ENCODE data around the gene WDFY4. TPM values are rescaled to one million over a fixed set of nuclear protein-coding genes. Genes with fewer than 3 reads are reported as not detected.

WDFY4 gene
- total and polyA plus RNA-seq, 9 of the 15 experiments (the other 6 are each of a cell fraction or from before 2014, with no cell fraction given), result 0.01 to 0.02 (median 0.01) TPM; not detected in 6

DNA sequence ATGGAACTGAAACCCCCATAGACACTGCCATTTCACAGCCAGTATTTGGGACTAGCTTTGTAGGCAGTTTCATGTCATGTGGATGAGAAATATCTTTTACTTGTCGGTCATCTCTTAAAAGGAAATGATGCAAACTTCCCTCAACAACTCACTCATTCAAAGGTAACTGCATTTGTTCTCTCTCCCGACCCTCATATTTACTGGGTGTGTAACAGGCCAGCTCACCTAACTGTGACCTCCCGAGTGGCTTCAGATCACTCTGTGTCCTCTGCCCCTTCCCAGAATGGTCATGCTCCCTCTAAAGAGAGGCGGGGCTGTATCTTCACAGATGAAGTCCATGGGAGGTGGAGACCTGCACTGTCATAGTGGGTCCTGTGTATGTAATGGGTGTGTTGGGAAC is 240.3 kb downstream of the WDFY4 start (continued):
- TF ChIP-seq, protein P1, sequence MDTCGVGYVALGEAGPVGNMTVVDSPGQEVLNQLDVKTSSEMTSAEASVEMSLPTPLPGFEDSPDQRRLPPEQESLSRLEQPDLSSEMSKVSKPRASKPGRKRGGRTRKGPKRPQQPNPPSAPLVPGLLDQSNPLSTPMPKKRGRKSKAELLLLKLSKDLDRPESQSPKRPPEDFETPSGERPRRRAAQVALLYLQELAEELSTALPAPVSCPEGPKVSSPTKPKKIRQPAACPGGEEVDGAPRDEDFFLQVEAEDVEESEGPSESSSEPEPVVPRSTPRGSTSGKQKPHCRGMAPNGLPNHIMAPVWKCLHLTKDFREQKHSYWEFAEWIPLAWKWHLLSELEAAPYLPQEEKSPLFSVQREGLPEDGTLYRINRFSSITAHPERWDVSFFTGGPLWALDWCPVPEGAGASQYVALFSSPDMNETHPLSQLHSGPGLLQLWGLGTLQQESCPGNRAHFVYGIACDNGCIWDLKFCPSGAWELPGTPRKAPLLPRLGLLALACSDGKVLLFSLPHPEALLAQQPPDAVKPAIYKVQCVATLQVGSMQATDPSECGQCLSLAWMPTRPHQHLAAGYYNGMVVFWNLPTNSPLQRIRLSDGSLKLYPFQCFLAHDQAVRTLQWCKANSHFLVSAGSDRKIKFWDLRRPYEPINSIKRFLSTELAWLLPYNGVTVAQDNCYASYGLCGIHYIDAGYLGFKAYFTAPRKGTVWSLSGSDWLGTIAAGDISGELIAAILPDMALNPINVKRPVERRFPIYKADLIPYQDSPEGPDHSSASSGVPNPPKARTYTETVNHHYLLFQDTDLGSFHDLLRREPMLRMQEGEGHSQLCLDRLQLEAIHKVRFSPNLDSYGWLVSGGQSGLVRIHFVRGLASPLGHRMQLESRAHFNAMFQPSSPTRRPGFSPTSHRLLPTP (IDR thresholded peaks at IDR 0.05; ENCODE audit: borderline replicate concordance, extremely low read depth, insufficient read length), result no peak
- TF ChIP-seq NONO (IDR thresholded peaks at IDR 0.05; ENCODE audit: low read depth in 2 of 2, low read length in 1 of 2), result no peak
- TF ChIP-seq, protein P2, sequence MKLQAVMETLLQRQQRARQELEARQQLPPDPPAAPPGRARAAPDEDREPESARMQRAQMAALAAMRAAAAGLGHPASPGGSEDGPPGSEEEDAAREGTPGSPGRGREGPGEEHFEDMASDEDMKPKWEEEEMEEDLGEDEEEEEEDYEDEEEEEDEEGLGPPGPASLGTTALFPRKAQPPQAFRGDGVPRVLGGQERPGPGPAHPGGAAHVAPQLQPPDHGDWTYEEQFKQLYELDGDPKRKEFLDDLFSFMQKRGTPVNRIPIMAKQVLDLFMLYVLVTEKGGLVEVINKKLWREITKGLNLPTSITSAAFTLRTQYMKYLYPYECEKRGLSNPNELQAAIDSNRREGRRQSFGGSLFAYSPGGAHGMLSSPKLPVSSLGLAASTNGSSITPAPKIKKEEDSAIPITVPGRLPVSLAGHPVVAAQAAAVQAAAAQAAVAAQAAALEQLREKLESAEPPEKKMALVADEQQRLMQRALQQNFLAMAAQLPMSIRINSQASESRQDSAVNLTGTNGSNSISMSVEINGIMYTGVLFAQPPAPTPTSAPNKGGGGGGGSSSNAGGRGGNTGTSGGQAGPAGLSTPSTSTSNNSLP (IDR thresholded peaks at IDR 0.05; ENCODE audit: borderline replicate concordance, low read depth, low read length), result no peak
- 0 out of 2 replicates have a peak, but pooled peaks have one; percentile 24 for TF ChIP-seq ZNF589 (CRISPR knock-in tag; IDR thresholded peaks at IDR 0.05; ENCODE audit: low read depth)
- TF ChIP-seq NCOA2 (IDR thresholded peaks at IDR 0.05; ENCODE audit: partially characterized antibody in 2 of 2), result no peak
- TF ChIP-seq RBM25 (IDR thresholded peaks at IDR 0.05; ENCODE audit: low read depth, low read length, severe bottlenecking), result no peak
- TF ChIP-seq JUND (IDR thresholded peaks at IDR 0.05; ENCODE audit: borderline replicate concordance, low read depth, low read length), result no peak
- no peak for TF ChIP-seq JUND (tag; IDR thresholded peaks at IDR 0.05; ENCODE audit: borderline replicate concordance, low read depth, low read length)
- TF ChIP-seq GABPA (tag; conservative IDR thresholded peaks at IDR 0.05; ENCODE audit: low read depth), result 0 out of 2 replicates have a peak, but pooled peaks have one; percentile 35
